HG03571 (cell line): ENCODE results near the gene UBE4B.

Experiments used
- ATAC-seq: cut with Tn5 transposase; IDR thresholded peaks from one replicate; pipeline ENCODE4 v1.9.1; 2021; ENCODE audit not compliant: unreplicated experiment

Gene UBE4B

GRCh38 chr1:10033359-10033845, 644 bp downstream of the UBE4B start:
- ATAC-seq: peak; percentile 8

GRCh38 chr1:10042746-10043145, 10.0 kb downstream of the UBE4B start:
- ATAC-seq: no peak

DNA sequence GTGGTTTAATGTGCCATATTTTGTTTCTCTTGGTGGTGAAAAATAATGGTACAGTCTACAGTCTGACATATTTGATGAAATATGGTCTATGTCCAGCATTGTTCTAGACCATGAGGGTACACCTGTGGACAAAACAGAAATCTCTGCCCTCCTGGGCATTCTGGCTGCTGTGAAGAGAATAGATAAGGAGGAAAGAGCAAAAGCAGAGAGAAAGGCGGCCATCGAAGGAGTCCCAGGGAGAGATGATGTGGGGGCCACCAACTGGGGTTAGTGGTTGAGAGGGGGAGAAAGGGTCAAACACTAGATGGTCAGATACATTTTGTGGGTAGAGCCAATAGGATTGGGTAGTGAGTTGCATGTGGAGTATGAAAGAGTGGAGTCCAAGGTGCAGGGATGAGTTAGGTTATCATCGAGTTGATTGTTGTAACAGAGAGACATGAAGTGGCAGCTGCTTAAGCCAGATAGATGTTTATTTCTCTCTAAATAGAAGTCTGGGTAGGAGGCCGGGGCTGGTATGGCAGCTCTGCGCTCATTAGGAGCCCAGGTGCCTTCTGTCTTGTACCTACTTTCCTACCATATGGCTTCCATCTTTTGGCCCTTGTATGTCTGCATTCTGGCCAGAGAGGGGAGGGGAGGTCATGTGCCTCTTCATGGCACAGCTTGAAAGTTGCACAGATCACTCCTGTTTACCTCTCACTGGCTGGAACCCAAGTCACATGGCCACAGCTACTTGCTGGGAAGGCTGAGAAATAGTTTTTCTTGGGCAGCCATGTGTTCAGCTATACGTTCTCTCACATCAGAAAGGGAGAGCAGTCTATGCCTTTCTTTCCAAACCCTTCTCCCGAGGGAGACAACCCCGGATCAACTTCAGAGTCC, 13.0 kb downstream of the UBE4B start:
- ATAC-seq: no peak

DNA sequence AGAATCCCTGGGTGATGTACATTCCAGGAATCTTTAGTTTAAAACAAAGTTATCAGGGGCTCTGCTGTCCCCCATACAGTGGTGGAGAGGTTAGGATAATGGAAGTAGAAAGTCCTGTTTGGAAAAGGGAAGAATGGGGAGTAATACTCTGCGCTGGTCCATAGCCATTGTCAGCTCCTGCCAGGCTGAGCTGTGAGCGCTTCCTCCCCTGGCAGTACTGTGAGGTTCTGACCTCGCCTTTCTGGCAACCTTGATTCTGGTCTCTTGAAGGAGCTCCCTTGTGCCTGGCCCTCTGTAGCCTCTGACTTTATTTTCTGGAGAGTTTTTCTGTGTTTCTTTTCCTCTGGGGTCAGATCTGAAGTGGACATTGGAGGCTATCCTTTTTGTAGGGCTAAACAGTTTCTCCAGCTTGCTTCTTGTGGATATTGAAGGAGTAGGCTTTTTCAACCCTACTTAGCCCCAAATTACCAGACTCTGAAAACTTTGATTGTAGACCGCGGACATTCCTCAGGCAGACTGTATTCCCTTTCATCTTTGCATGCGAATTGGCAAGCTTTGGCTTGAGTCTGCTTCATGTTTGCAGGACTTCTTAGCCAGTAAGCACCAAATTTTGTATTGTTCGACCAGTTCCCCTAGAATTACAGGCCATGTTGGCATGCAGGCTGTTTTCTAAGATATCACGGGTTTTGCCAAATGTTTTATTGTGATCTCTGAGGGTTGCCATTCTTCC, 13.8 kb downstream of the UBE4B start:
- ATAC-seq: no peak

DNA sequence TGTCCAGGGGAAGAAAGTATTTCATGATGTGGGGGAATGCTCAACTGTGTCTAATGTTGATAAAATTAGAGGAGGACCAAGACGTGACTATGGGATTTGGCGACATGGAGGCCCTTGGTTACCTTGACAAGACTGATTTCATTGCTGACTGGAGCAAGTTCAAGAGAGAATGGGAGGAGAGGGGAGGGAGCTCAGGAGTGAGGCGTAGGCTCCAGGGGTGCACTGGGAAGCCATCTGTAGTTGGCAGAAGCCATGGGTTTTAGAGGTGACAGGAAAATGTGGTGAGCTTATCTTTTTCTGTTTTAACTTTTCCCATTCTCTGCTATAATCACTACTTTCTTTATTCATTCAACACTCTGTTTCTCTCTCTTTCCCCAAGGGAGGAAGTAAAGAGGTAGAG, 15.8 kb downstream of the UBE4B start:
- ATAC-seq: no peak

DNA sequence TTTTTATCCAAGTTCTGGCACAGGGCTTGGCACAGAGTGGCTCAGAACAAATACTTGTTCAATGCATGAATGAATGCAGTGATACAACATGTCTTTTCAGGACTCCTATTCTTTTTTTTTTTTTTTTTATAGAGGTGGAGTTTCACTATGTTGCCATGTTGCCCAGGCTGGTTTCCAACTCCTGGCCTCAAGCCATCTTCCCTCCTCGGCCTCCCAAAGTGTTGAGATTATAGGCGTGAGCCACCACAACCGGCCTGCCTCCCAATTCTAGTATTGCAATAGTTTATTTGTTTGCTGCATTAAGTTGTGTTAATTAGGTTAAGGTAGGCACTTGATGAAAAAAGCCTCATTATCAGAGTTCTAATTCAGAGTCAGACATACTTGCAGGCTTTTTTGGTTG, 17.9 kb downstream of the UBE4B start:
- no peak for ATAC-seq

DNA sequence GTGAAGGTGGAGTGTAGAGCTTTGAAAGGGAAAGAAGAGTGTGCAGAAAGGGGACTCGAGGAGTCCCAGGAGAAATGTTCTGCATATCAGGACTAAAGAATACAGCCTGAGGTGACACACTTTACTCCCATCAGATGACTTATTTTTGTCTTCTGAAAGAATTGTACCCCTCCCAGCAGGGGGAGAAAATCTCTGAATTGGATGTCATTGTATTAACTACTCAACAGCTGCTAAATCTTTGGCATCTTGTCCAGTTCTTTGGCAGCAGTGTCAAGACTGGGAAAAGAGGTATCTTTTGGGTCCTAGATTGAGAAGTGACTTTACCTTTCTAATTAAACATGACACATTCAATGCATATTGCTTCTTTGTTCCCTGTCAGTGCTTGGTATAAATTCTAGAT, 18.9 kb downstream of the UBE4B start:
- ATAC-seq: no peak

- no peak for ATAC-seq
Measured at GRCh38 chr1:10052347-10052746, 19.6 kb downstream of the UBE4B start.

DNA sequence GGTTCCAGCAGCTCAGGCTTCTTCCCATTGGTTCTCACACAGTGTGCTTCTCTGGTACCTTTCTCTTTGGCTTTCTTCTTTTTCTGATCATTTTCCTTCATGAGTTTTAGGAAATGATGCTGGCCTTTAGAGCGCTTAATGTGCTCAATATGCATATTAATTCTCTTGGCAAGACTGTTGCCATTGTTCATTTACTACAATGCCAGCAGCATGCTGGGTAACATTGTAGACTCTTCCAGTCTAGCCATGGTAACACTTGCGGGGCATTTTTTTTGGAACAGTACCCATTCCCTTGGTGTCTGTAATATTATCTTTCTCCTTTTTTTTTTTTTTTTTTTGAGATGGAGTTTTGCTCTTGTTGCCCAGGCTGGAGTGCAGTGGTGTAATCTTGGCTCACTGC, 21.7 kb downstream of the UBE4B start:
- ATAC-seq: no peak

DNA sequence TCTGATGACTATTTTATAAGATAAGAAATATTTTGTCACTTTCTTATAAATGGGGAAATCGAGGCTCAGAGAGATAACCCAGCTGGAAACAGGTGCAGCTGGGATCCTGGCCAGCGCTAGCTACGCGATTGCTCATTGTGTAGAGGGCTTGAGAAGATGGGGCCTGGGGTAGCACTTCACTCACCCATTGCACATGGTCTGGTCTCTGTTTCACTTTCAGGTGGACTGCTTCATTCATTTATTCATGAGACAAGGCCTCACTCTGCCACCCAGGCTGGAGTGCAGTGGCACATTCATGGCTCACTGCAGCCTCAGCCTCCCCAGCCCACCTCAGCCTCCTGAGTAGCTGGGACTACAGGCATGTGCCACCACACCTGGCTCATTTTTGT, 23.8 kb downstream of the UBE4B start:
- ATAC-seq: no peak

- ATAC-seq: no peak
Measured at GRCh38 chr1:10057343-10057742, 24.6 kb downstream of the UBE4B start.

GRCh38 chr1:10057796-10058195, 25.0 kb downstream of the UBE4B start:
- ATAC-seq: no peak

GRCh38 chr1:10059342-10059718, 26.6 kb downstream of the UBE4B start:
- ATAC-seq: no peak

- ATAC-seq: no peak
Measured at GRCh38 chr1:10060311-10061100, 27.7 kb downstream of the UBE4B start.

DNA sequence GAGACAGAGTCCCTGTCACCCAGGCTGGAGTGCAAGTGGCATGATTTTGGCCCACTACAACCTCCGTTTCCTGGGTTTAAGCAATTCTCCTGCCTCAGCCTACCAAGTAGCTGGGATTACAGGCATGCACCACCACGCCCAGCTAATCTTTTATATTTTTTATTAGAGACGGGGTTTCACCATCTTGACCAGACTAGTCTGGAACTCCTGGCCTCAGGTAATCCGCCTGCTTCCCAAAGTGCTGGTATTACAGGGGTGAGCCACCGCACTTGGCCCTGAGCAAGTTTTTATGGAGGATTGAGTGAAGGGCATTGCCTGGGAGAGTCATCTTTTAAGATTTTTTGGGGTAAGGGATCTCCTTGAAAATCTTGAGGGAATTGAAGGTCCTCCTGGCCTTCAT, 28.5 kb downstream of the UBE4B start:
- ATAC-seq: no peak

DNA sequence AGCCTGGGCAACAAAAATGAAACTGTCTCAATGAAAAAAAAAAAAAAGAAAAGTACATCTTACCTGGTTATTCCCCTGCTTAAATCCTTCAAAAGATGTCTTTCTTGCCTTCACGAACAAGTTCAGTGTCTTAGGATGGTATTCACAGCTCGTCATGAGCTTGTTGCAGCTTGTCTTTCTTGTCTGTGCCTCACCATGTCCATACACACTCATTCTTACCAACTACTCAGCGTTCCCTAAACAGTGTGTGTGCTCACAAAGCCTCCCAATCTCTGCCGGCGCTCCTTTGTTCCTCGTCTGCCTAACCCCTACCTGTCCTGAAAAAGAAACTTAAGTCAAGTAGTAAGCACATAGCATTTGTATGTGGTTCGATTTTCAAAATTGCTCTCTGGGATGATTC, 31.1 kb downstream of the UBE4B start:
- ATAC-seq: no peak

DNA sequence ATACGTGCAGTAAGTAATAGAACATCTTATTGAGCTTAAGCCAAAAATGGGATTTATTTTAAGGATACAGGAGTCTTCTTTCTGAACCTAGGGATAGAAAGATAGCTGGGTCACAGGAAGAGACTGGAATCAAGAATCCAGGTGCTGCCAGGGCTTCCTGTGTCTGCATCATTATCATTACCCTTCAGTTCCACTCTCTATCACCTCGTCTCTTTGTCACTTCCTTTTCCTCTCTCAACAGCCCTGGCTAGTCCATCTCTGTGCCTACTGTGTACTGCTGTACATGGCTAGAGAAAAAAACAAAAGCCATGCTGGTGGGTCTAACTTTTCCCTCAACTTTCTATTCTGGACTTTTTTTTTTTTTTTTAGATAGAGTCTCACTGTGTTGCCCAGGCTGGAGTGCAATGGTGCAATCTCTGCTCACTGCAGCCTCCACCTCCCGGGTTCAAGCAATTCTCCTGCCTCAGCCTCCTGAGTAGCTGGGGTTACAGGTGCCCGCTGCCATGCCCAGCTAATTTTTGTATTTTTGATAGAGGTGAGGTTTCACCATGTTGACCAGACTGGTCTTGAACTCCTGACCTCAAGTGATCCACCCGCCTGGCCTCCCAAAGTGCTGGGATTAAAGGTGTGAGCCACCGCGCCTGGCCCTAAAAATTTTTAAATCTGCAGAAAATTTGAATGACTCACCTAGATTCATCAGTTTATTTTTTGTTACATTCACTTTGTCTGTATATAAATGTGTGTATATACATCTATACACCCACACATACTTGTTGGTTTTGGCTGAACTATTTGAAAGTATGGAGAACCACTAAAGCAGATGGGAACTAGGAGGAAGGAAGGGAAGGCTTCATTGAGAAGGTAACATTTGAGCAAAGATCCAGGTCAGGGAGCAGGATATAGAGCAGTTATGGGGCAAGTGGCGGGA, 31.9 kb downstream of the UBE4B start:
- no peak for ATAC-seq

- no peak for ATAC-seq
Measured at GRCh38 chr1:10065344-10065685, 32.6 kb downstream of the UBE4B start.

DNA sequence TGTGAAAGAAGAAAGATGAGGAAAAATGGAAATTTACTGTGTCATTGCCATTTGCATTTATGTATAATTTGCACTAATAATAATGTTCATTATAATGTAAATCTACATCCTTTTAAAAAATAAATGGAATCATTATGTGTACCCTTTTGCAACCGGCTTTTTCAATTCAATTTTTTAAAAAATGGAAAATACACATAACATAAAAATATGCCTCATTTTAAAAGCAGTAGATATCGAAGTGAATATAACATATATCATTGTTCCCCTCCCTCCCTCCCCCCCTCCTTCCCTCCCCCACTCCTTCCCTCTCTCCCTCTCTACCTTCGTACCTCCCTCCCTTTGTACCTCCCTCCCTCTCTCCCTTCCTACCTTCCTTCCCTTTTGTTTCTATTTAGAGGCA, 33.0 kb downstream of the UBE4B start:
- no peak for ATAC-seq

DNA sequence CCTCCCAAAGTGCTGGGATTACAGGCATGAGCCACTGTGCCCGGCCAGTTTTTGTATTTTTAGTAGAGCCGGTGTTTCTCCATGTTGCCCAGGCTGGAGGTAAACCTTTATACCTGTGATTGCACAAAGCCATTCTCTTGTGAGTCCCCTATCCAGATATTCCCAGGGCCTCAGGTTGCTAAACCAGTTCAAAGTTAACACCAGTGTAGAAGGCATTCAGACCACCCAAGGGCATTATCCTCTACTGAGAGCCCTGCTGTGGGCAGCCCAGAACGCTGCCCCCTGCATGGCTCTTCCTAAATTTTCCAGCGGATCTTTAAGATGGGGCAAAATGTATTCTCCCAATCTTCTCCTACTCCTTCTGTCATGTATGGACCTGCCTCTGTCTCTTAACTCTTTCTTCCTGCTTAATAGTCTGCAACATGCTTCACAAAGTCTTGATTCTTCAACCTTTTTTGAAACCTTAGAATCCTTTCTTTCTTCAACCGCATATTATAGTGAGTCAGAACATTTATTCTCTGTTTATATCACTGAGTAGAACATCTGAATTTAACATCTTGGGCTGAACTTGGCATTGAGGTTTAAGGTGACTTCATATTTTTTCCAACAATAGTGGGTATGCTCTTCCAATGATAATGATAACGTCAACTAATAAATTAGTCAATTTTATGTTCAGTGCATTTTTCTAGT, 36.0 kb downstream of the UBE4B start:
- ATAC-seq: no peak
